8988T (cell line): ENCODE data around the gene LCT.
A peak's percentile ranks its signal among the peaks of the same experiment; 100 is the strongest.
"Not testable (repeated sequence)": the region's sequence is repeated elsewhere in the genome, so short reads cannot be mapped to it uniquely, and the experiment has no call there.

ENCODE experiments used
- DNase-seq: peaks from one replicate; pipeline ENCODE4 v3.0.0; 2011

LCT gene

GRCh38 chr2:135796606-135797005 is 40.4 kb downstream of the LCT start:
- no peak for DNase-seq

- DNase-seq: not testable (repeated sequence)
Observed at GRCh38 chr2:135795641-135796040, 41.3 kb downstream of the LCT start.

GRCh38 chr2:135792401-135793150 is 44.4 kb downstream of the LCT start:
- DNase-seq: no peak

GRCh38 chr2:135791418-135792190 is 45.4 kb downstream of the LCT start:
- DNase-seq: no peak

GRCh38 chr2:135790423-135790822 is 46.6 kb downstream of the LCT start:
- no peak for DNase-seq

GRCh38 chr2:135786823-135787222 is 50.2 kb downstream of the LCT start:
- no peak for DNase-seq

GRCh38 chr2:135785032-135785431 is 52.0 kb downstream of the LCT start:
- no peak for DNase-seq

- DNase-seq: no peak
Observed at GRCh38 chr2:135783439-135783838, 53.5 kb downstream of the LCT start.

- DNase-seq: no peak
Observed at GRCh38 chr2:135782231-135782630, 54.8 kb downstream of the LCT start.

- DNase-seq: no peak
Observed at GRCh38 chr2:135776367-135776766, 60.6 kb downstream of the LCT start.

GRCh38 chr2:135775420-135775819 is 61.6 kb downstream of the LCT start:
- no peak for DNase-seq

- DNase-seq: no peak
Observed at GRCh38 chr2:135773917-135774316, 63.1 kb downstream of the LCT start.

GRCh38 chr2:135773319-135773718 is 63.7 kb downstream of the LCT start:
- no peak for DNase-seq

- no peak for DNase-seq
Observed at GRCh38 chr2:135768863-135769262, 68.1 kb downstream of the LCT start.

- no peak for DNase-seq
Observed at GRCh38 chr2:135762530-135762929, 74.5 kb downstream of the LCT start.

- DNase-seq: no peak
Observed at GRCh38 chr2:135762022-135762421, 75.0 kb downstream of the LCT start.

GRCh38 chr2:135756692-135757091 is 80.3 kb downstream of the LCT start:
- no peak for DNase-seq

GRCh38 chr2:135755573-135755972 is 81.4 kb downstream of the LCT start:
- no peak for DNase-seq

- no peak for DNase-seq
Observed at GRCh38 chr2:135745545-135745944, 91.4 kb downstream of the LCT start.

GRCh38 chr2:135744760-135745314 is 92.1 kb downstream of the LCT start:
- peak; percentile 58 for DNase-seq

GRCh38 chr2:135743860-135744259 is 93.1 kb downstream of the LCT start:
- DNase-seq: no peak

GRCh38 chr2:135742325-135742757 is 94.6 kb downstream of the LCT start:
- DNase-seq: no peak

GRCh38 chr2:135741395-135742324 is 95.3 kb downstream of the LCT start, which contains the start of gene UBXN4:
UBXN4 (plus strand) TSS chr2:135741855; CDS start chr2:135741930, 75 bp downstream.
- DNase-seq: peak; percentile 77
